Motor neuron (in vitro differentiated cells): Measurements from ENCODE around the gene TNFRSF1A. TPM values are rescaled to one million over a fixed set of nuclear protein-coding genes. Genes with fewer than 3 reads are reported as not detected.

Source experiments
- ATAC-seq, 8 experiments: fragments of 200-7000 bp; cut with Tn5 transposase; replicated peaks in 6 of 8; 2 replicates each; pipeline ENCODE4 v1.8.0; 2021; ENCODE audit warnings: mild to moderate bottlenecking in 8 of 8, moderate library complexity in 8 of 8
- H3K27ac ChIP-seq, 2 donors: fragments of 250-450 bp; sonication (Bioruptor Pico); 2 replicates each; pipeline ENCODE4 v1.9.0; 2021; ENCODE audit warnings: antibody characterized with exemption in 2 of 2, mild to moderate bottlenecking in 2 of 2, moderate library complexity in 1 of 2
- H3K4me1 ChIP-seq, 2 donors: fragments of 250-450 bp; sonication (Bioruptor Pico); replicated peaks in 1 of 2; 2 replicates each; pipeline ENCODE4 v1.6.1; 2021; ENCODE audit warnings: antibody characterized with exemption in 2 of 2, mild to moderate bottlenecking in 2 of 2, moderate library complexity in 1 of 2
- H3K4me3 ChIP-seq, 5 donors: fragments of 250-450 bp; sonication (Bioruptor Pico); 2 replicates each; pipeline ENCODE4 v1.9.0; 2021; ENCODE audit warnings: antibody characterized with exemption in 5 of 5, mild to moderate bottlenecking in 5 of 5, moderate library complexity in 4 of 5
- WGBS, 10 experiments: fragments of 450-650 bp; shearing (Covaris generic); methylation state at CpG; one replicate each; pipeline ENCODE4 v1.0.0; 2022; 5-methylcytosine and 5-hydroxymethylcytosine counted together
- in situ Hi-C, 9 experiments: fragments of 400-800 bp; cut with MboI; loops; one replicate each; pipeline ENCODE4 v1.15.0; 2021; ENCODE audit warnings: low sequenced_read_pairs in 9 of 9, low pct_unique_long_range_greater_than_20kb in 2 of 9; ENCODE audit not compliant: unreplicated experiment in 9 of 9
- total RNA-seq, 8 experiments: library from RNA; unstranded; fragments of 300-600 nt; gene quantifications; 2 replicates each; pipeline versions ENCODE4 v1.2.3 to v1.2.4, GENCODE V29; 2022

TNFRSF1A gene
- total RNA-seq, 8 experiments from 2014 or later, result 5.5 to 118 (median 35.7) TPM

DNA sequence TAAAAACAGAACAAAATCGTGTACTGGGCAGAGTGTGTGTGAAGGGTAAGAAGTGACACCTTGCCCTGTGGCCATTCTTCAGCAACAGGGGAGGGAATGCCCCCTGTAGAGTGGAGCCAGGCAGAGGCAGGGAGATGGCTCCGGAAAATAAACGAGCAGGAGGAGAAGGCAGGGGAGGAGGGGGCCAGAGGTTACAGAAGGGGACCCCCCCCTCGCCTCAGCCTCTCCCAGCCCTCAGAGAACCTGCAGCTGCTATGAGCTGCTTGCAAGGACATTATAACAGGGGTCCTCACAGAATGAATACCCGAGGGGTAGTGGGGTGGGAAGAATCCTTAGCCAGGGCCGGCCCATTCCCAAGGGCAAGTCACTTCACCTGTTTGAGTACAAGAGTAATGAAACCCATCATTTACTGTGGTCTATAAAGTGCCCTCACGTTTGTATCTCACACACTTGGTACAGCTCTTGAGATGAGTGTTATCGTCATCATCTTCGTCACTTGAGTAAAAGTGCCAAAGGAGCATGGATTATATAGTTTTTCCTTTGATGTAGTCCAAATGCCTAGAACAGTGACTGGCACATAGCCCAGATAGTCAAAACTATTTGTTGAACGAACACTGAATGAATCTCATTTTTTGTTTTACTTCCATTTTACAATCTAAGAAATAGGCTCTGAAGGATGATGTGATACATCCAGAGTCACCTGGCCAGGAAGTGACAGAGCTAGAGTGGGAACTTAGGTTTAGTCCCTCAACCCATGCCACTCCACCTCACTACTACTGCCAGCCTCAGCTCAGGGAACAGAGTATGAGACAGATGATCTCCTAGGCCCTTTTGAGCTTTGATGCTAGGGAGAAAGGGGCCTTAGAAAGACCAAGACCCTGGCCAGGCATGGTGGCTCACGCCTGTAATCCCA lies 19.0 kb upstream of the TNFRSF1A start:
- no peak for ATAC-seq

DNA sequence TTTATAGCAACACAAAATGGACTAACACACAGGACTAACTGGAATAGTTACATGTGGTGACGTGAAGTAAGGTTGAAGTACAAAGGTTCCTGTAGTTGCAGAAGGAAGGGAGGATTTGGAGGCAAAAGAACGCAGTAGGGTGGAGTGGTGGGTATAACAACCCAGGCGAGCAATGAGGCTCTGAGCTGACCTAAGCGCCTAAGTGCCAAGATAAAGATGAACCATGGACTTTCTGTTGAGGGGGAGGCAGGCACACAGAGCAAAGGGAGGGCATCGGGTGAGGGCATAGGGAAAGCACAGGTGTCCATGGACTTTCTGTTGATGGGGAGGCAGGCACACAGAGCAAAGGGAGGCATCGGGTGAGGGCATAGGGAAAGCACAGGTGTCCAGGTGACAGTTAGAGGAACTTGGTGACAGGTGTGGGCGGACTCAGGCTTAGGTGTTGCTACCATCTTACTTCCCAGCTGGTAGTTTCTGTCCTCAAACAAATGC lies 18.2 kb upstream of the TNFRSF1A start:
- in situ Hi-C loops, result no loop called here
- 60 to 83% (median 77%) methylated on average over 1 to 6 of the region's 7 CpGs; no CpG with 5 or more reads in 2 of the 10 experiments for WGBS, 10 experiments

More for the DNA sequence above, 19.0 kb upstream of the TNFRSF1A start:
- WGBS, 10 experiments, result 17 to 81% (median 66%) methylated on average over 1 to 8 of the region's 11 CpGs; no CpG with 5 or more reads in 2 of the 10 experiments
- H3K4me1 ChIP-seq, result no peaks in the 10 kb centered on the region
- H3K27ac ChIP-seq, result no peak overlapping the region
- H3K4me3 ChIP-seq, result no peak overlapping the region
- in situ Hi-C loops, result no loop called here

DNA sequence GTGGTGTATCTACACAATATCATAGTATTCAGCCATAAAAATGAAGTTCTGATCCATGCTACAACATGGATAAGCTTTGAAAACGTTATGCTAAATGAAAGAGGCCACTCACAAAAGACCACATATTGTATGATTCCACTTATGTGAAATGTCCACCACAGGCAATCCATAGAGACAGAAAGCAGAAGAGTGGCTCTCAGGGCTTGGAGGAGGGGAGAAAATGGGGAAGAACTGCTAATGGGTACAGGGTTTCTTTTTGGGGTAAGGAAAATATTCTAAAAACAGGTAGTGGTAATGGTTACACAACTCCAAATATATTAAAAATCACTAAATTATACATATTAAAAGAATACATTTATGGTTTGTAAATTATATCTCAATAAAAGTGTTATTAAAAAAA lies 17.0 kb upstream of the TNFRSF1A start:
- Histone ChIP-seq H3K4me3 (no peak overlapping the region), H3K4me1 (no peaks in the 10 kb centered on the region), H3K27ac (no peak overlapping the region)
- ATAC-seq, result no peak
- WGBS, 10 experiments, result 0 to 60% (median 25%) methylated on average over 1 of the region's 1 CpG; no CpG with 5 or more reads in 3 of the 10 experiments
- in situ Hi-C loops, result no loop called here

More for the DNA sequence above, 18.2 kb upstream of the TNFRSF1A start:
- Histone ChIP-seq H3K4me1 (no peaks in the 10 kb centered on the region), H3K27ac (no peak overlapping the region), H3K4me3 (no peak overlapping the region)
- no peak for ATAC-seq

DNA sequence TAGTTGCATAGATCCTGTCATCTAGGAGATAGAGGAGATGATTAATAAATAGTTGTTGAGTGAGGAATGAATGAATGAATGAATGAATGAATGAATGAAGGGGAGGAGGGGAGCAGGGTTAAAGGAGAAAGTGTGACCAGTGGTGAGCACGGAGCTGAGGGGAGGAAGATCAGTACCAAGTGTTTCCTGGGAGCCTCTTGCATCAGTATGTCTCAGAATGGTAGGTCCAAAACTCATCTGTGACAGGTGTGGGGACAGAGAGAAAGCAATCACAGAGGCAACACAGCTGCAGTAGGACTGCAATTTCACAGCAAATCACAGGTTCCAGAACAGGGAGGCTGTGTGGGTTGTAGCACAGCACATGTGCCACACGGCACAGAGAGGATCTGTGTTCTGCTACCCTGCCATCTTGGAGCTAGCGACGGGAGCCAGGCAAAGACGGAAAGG lies 14.5 kb upstream of the TNFRSF1A start:
- Histone ChIP-seq H3K27ac (no peak overlapping the region), H3K4me3 (no peak overlapping the region), H3K4me1 (no peaks in the 10 kb centered on the region)
- 40 to 100% (median 73%) methylated on average over 1 to 2 of the region's 5 CpGs; no CpG with 5 or more reads in 1 of the 10 experiments for WGBS, 10 experiments
- no peak for ATAC-seq
- in situ Hi-C loops, result no loop called here

DNA sequence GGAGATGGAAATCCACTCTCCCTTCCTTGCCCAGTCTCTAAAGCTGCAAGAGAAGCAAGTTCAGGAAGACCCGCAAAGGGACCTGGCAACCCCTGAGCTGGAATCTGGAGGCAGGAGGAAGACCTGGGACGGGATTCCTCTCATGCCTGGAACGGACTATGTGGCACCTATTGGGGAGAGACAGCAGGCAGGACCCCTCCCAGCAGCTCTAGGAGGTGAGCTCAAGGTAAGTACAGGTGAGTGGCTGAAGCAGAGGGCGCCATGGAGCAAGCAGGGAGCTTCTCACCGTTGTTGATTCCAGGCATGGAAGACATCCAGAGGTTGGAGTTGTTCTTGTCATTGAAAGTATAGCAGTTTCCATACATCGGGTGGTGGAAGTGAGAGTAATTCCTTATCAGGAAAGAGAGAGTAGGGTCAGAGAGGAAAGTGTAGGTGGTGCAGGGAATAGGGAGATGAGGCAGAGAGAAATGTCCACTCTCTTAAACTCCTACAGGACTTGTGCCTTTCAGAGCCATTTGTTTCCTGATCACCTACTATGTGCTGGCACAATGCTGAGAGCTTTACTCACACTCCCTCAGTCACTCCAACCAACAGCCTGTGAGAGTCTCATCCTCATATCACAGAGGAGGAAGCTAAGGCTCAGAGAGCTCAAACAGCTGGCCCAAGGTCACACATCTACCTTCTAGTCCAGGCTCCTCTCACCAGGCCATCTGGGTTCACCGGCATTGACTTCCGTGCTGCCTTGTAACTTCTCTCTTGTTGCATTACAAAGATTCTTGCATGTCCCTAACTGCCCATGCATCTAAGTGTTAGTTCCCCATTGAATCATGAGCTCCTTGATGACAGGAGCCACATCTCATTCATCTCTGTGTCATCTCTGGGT lies 13.9 kb upstream of the TNFRSF1A start:
- in situ Hi-C loops, result no loop called here

DNA sequence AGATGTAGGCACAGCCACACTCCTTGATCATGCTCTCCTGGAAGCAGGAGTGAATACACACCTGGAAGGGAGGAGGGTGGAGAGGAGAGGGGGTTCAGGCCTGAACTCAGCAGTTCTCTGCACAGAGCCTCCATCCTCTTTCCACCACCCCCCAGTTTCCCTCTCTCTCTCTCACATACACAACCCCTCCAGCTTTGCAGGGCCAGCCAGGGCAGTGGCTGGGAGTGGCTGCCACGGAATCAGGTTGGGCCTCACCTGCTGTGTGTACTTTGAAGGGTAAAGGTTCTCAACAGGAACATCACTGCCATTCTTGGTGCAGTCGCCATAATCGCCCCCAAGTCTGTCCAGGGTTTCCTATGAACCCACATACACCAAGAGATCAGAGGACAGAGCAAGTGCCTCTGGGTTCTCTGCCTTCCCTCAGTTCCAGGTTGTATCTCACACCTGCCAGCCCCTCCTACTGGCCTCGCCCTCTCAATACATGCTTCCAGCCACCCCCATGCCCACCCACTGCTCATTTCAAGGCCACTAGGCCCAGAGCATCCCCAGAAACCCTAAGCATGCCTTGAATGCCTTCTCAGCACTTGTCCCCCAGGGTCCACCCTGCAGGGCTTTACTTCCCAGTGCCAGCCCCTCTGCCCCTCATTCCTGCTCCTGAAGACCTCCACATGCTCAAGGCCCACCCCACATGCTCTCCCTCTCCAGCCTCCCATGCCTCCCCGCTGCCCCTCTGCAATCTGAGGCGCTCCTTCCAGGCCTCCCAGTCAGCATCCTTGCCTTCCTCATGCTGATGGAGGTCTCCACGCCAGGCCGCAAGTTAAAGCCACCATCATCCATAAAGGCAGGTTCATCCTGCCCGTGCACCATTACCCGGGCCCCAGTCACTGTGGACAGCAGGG lies 12.9 kb upstream of the TNFRSF1A start:
- Histone ChIP-seq H3K4me1 (no peaks in the 10 kb centered on the region), H3K4me3 (no peak overlapping the region), H3K27ac (no peak overlapping the region)
- ATAC-seq, result no peak
- whole genome bisulfite sequencing, 10 experiments, result 60 to 93% (median 80%) methylated on average over 1 to 3 of the region's 10 CpGs; no CpG with 5 or more reads in 4 of the 10 experiments
- in situ Hi-C loops, result no loop called here

More for the DNA sequence above, 13.9 kb upstream of the TNFRSF1A start:
- H3K27ac ChIP-seq, result no peak overlapping the region
- 59 to 88% (median 77%) methylated on average over 1 to 3 of the region's 8 CpGs; no CpG with 5 or more reads in 4 of the 10 experiments for whole genome bisulfite sequencing, 10 experiments
- H3K4me1 ChIP-seq, result no peaks in the 10 kb centered on the region
- ATAC-seq, result no peak
- H3K4me3 ChIP-seq, result no peak overlapping the region

DNA sequence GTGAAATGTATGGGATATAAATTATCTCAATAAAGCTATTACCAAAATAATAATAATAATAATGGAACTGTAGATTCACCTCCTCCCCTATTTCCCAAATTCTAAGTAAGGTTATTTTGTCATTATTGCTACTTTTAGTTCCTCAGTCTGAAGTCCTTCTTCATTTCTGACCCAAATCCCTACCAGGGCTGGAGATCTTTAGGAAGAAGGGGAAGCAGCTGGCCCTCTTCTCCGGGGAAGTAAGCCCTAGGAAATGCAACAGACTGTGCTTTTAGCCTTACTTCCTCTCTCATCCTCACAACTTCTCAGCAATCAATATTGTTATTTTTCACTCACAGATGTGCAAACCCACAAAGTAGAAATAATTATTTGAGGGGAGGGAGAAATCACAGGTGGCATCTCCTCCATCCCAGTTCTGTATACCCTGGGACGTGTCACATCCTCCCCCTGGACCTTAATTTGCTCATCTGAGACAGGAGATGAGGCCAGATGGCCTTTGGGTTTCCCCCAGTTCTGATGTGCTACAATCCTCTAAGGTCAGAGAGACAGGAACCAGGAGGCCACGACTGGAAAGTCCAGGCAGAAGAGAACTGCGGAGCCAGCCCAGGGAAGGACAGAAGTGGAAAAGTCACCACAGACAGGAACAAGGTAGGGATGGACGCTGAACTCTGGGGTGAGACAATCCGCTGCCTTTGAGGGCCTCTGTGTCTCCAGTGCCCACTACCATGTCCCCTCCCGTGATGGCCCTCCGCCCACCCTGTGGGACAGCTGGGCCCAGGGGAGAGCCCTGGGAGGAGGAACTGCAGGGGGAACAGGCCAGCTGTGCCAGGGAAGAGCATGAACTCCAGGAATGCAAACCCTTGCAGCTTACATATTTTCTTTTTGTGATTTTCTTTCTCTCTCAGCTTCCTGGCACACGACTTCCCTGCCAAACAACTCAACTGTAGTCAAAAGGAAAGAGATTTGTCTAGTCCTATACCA lies 10.6 kb upstream of the TNFRSF1A start:
- Histone ChIP-seq H3K4me3 (no peak overlapping the region), H3K27ac (no peak overlapping the region), H3K4me1 (no peaks in the 10 kb centered on the region)
- ATAC-seq, result no peak
- in situ Hi-C loops, result no loop called here
- 22 to 93% (median 72%) methylated on average over 1 to 6 of the region's 9 CpGs; no CpG with 5 or more reads in 1 of the 10 experiments for WGBS, 10 experiments

DNA sequence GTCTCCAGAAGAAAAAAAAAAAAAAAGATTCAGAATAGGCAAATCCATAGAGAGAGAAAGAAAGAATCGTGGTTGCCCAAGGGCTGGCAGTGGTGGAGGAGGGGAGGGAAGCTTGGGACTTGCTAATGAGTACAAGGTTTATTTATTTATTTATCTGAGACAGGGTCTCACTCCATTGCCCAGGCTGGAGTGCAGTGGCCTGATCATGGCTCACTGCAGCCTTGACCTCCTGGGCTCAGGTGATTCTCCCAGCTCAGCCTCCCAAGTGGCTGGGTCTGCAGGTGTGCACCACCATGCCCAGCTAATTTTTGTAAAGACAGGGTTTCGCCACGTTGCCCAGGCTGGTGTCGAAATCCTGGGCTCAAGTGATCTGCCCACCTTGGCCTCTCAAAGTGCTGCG lies 9.7 kb upstream of the TNFRSF1A start:
- in situ Hi-C loops, result no loop called here
- no peak for ATAC-seq
- Histone ChIP-seq H3K27ac (no peak overlapping the region), H3K4me1 (no peaks in the 10 kb centered on the region), H3K4me3 (no peak overlapping the region)
- 29 to 94% (median 84%) methylated on average over 1 to 5 of the region's 5 CpGs; no CpG with 5 or more reads in 1 of the 10 experiments for WGBS, 10 experiments

DNA sequence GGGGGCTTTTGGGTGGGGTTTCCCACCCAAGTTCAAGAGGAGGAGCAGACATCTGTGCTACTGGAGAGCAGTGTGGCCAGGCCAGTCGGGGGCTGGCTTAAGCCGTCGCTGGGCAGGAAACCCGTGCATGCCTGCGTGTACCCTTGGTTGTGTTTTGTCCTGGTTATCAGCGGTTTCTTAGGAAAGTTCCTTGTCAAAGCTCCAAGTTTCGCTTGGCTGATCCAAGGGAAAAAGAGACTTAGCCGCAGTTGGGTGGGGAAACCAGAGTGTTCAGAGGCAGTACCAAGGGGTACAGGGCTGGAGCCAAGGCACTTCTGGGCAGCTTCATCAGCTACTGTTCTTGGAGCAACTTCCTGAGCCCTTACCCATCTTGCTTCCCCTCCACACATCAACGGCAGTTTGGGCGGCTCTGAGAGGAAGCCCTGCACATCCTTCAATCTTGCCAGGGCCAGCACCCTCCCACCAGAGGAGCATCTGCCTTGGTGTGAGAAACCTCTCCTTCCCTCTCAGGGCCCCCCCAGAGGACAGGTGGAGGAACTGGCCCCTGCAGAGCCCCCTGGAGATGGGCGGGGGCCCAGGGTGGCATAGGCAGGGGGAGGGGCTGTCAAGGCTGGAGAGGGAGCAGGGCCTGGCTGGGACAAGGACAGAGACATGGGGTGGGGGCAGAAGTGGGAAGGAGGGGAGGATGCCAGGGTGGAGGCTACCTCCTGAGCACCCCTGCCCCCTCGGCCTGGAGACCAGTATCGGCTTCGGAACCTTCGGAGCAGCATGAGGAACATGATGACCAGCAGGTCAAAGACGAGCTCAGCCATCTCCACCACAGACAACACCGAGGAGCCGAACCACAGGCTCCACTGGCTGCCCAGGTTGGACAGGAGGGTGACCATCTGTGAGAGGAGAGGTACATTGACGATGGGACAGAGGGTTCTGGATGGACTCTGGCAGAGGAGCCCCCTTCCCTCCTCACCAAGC lies 5.8 kb upstream of the TNFRSF1A start:
- in situ Hi-C loops, result no loop called here
- no peak for ATAC-seq
- H3K27ac ChIP-seq, result no peak overlapping the region

DNA sequence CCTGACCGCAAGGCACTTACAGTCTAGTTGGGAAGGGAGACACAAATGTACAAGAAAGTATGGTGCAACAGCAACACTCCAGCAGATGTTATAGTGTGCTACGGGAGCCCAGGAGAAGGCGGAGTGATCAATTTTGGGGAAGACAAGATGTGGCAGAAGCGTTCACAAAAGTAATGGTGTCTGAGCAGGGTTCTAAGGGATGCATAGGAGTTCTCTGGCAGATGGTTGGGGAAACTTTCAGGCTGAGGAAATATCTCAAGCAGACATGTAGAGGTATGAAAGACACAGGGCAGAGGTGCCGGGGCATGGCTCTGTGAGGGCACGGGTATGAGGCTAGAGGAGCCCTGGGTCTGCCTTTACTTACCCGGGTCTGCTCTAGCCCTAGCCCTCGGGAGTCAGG lies 5.1 kb upstream of the TNFRSF1A start:
- in situ Hi-C loops, result no loop called here
- 30 to 100% (median 96%) methylated on average over 1 to 3 of the region's 8 CpGs; no CpG with 5 or more reads in 5 of the 10 experiments for WGBS, 10 experiments
- H3K4me1 ChIP-seq, result peaks cover 7% of the 10 kb centered on the region in 2 donors
- no peak overlapping the region for H3K27ac ChIP-seq
- H3K4me3 ChIP-seq, result no peak overlapping the region
- no peak for ATAC-seq

More for the DNA sequence above, 5.8 kb upstream of the TNFRSF1A start:
- WGBS, 10 experiments, result 20 to 100% (median 80%) methylated on average over 1 to 7 of the region's 19 CpGs; no CpG with 5 or more reads in 3 of the 10 experiments
- H3K4me3 ChIP-seq, result no peak overlapping the region
- H3K4me1 ChIP-seq, result no peaks in the 10 kb centered on the region
